Jurkat, Clone E6-1 (cell line): ENCODE measurements around the gene PSMD6.

Experiments
- DNase-seq: peaks from one replicate; pipeline ENCODE4 v3.0.0-alpha.2; 2011; ENCODE audit warnings: low read depth, low spot score
- H3K4me3 ChIP-seq: 2 replicates; pipeline ENCODE4 v1.5.1; 2011; ENCODE audit warnings: mild to moderate bottlenecking, low read length, control low read depth, moderate library complexity

PSMD6 gene

GRCh38 chr3:63966871-63967270 is 56.4 kb downstream of the PSMD6 start:
- no peak overlapping the region; the same call in 1 of the 2 replicates for H3K4me3 ChIP-seq

GRCh38 chr3:63966007-63966406 is 57.3 kb downstream of the PSMD6 start:
- no peak for DNase-seq
- H3K4me3 ChIP-seq = no peak overlapping the region

More at GRCh38 chr3:63966871-63967270, 56.4 kb downstream of the PSMD6 start:
- DNase-seq = no peak

- DNase-seq = no peak
- H3K4me3 ChIP-seq = no peak overlapping the region
These were observed 58.4 kb downstream of the PSMD6 start for GRCh38 chr3:63964681-63965485.

GRCh38 chr3:63963496-63963895 is 59.8 kb downstream of the PSMD6 start:
- no peak for DNase-seq
- no peak overlapping the region for H3K4me3 ChIP-seq

- no peak overlapping the region for H3K4me3 ChIP-seq
- peak; percentile 68 for DNase-seq
These were observed 61.4 kb downstream of the PSMD6 start for GRCh38 chr3:63961891-63962290.
